ENCODE measurements around the gene TTC34.

Gene TTC34

DNA sequence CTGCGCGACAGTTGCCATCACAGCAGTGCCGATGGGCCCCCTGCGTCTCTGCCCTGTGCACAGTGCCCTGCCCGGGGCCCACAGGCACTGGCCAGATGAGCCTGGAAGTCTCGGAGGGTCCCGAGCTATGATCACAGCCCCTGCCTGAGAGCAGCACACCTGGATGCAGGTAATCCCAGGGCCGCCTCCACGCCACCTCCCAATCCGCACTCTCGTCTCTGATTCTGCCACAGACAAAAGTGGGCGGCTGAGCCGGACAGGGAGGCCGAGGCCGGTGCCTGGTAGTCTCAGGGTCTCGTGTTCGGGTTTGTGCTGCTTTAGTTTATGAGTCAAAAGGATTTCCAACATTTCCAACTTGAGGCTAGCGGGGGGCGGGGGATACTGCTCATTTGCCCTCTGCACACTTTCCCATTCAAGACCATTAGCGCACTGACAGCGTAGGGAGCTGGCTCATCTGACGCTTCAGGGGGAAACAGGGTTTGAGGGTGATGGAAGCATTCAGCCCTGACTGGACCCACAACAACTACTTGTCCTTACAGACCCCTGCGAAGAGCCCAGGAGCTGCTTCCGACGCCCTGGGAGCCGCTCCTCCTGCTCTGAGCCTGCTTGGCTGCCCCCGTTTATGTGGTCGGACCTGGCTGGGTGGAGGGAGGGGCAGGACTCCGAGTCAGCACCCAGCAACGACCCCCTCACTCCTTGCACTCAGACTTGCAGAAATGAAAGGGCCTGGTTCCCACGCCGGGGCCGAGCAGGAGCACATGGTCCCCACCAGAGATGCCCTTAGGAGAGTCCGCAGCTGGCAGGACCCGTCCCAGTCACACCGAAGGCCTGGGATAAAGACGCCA, 1.8 kb upstream of the TTC34 start:
- Histone ChIP-seq H3K4me2 (ENCODE audit: low read length, poor library complexity, severe bottlenecking) (no peak overlapping the region), H2BK12ac (ENCODE audit: low read length in 2 of 2) (no peak overlapping the region), H3K4me1 (ENCODE audit: control insufficient read depth, insufficient read depth, low read depth, low read length) (no peaks in the 10 kb centered on the region), H3K27ac (ENCODE audit: low read length, poor library complexity, severe bottlenecking) (no peak overlapping the region), H4K91ac (ENCODE audit: low read length) (no peak overlapping the region), H3K14ac (ENCODE audit: low read length in 2 of 2) (no peak overlapping the region), H4K8ac (ENCODE audit: low read length) (no peak overlapping the region), H3K79me1 (replicated peaks; ENCODE audit: low read length, poor library complexity, severe bottlenecking) (no peaks in the 10 kb centered on the region), H3K4me3 (ENCODE audit: insufficient read depth in 1 of 2, low read depth in 1 of 2, low read length in 2 of 2) (no peak overlapping the region), H3K4ac (ENCODE audit: low read depth in 1 of 2, low read length in 2 of 2) (no peak overlapping the region), H2BK15ac (ENCODE audit: low read depth, poor library complexity, severe bottlenecking) (no peak overlapping the region), H2AK5ac (ENCODE audit: low read length, severe bottlenecking) (no peak overlapping the region), H3K23ac (ENCODE audit: low read length in 2 of 2) (no peak overlapping the region), H3K9ac (ENCODE audit: low read length) (no peak overlapping the region), H3K27me3 (ENCODE audit: control insufficient read depth in 1 of 2, insufficient read depth in 1 of 2, low read length in 2 of 2) (peaks cover 0 to 11% of the 10 kb centered on the region in 2 experiments), H2BK5ac (ENCODE audit: low read depth, low read length, poor library complexity, severe bottlenecking) (no peak overlapping the region), H3K9me3 (ENCODE audit: control insufficient read depth, low read length) (no peaks in the 10 kb centered on the region), H2BK120ac (ENCODE audit: low read depth, low read length) (no peak overlapping the region), H3K18ac (ENCODE audit: low read depth in 1 of 2, low read length in 2 of 2) (no peak overlapping the region), H3K36me3 (ENCODE audit: control insufficient read depth in 1 of 2, insufficient read depth in 2 of 2, low read depth in 1 of 2, low read length in 2 of 2) (no peaks in the 10 kb centered on the region), H2AFZ (ENCODE audit: low read depth, low read length) (no peak overlapping the region)
- DNase-seq, result no peak
- 85% methylated on average over 36 of the region's 37 CpGs for WGBS

GRCh38 chr1:2802421-2802961, 998 bp upstream of the TTC34 start:
- H3K23ac ChIP-seq (ENCODE audit: low read length in 2 of 2), result no peak overlapping the region
- H3K4me2 ChIP-seq (ENCODE audit: low read length, poor library complexity, severe bottlenecking), result no peak overlapping the region
- no peak overlapping the region for H2AK5ac ChIP-seq (ENCODE audit: low read length, severe bottlenecking)
- WGBS, result 82% methylated on average over 10 of the region's 10 CpGs
- H2BK120ac ChIP-seq (ENCODE audit: low read depth, low read length), result no peak overlapping the region
- no peaks in the 10 kb centered on the region for H3K79me1 ChIP-seq (replicated peaks; ENCODE audit: low read length, poor library complexity, severe bottlenecking)
- no peak overlapping the region for H3K9ac ChIP-seq (ENCODE audit: low read length)
- H3K14ac ChIP-seq (ENCODE audit: low read length in 2 of 2), result no peak overlapping the region
- H3K18ac ChIP-seq (ENCODE audit: low read depth in 1 of 2, low read length in 2 of 2), result no peak overlapping the region
- H3K27me3 ChIP-seq (ENCODE audit: control insufficient read depth in 1 of 2, insufficient read depth in 1 of 2, low read length in 2 of 2), result peaks cover 0 to 11% of the 10 kb centered on the region in 2 experiments
- no peaks in the 10 kb centered on the region for H3K4me1 ChIP-seq (ENCODE audit: control insufficient read depth, insufficient read depth, low read depth, low read length)
- DNase-seq, result no peak
- H3K4ac ChIP-seq (ENCODE audit: low read depth in 1 of 2, low read length in 2 of 2), result no peak overlapping the region
- no peak overlapping the region for H2BK5ac ChIP-seq (ENCODE audit: low read depth, low read length, poor library complexity, severe bottlenecking)
- H2AFZ ChIP-seq (ENCODE audit: low read depth, low read length), result no peak overlapping the region
- no peaks in the 10 kb centered on the region for H3K36me3 ChIP-seq (ENCODE audit: control insufficient read depth in 1 of 2, insufficient read depth in 2 of 2, low read depth in 1 of 2, low read length in 2 of 2)
- H3K9me3 ChIP-seq (ENCODE audit: control insufficient read depth, low read length), result no peaks in the 10 kb centered on the region
- H3K27ac ChIP-seq (ENCODE audit: low read length, poor library complexity, severe bottlenecking), result no peak overlapping the region
- no peak overlapping the region for H2BK15ac ChIP-seq (ENCODE audit: low read depth, poor library complexity, severe bottlenecking)
- H4K8ac ChIP-seq (ENCODE audit: low read length), result no peak overlapping the region
- no peak overlapping the region for H4K91ac ChIP-seq (ENCODE audit: low read length)
- H3K4me3 ChIP-seq (ENCODE audit: insufficient read depth in 1 of 2, low read depth in 1 of 2, low read length in 2 of 2), result no peak overlapping the region
- no peak overlapping the region for H2BK12ac ChIP-seq (ENCODE audit: low read length in 2 of 2)

- Histone ChIP-seq H3K14ac (ENCODE audit: low read length in 2 of 2) (no peak overlapping the region), H2BK120ac (ENCODE audit: low read depth, low read length) (no peak overlapping the region), H3K79me1 (replicated peaks; ENCODE audit: low read length, poor library complexity, severe bottlenecking) (no peaks in the 10 kb centered on the region), H2BK5ac (ENCODE audit: low read depth, low read length, poor library complexity, severe bottlenecking) (no peak overlapping the region), H3K36me3 (ENCODE audit: control insufficient read depth in 1 of 2, insufficient read depth in 2 of 2, low read depth in 1 of 2, low read length in 2 of 2) (no peaks in the 10 kb centered on the region), H3K27me3 (ENCODE audit: control insufficient read depth in 1 of 2, insufficient read depth in 1 of 2, low read length in 2 of 2) (peaks cover 0 to 8% of the 10 kb centered on the region in 2 experiments), H3K9ac (ENCODE audit: low read length) (no peak overlapping the region), H2BK15ac (ENCODE audit: low read depth, poor library complexity, severe bottlenecking) (no peak overlapping the region), H3K9me3 (ENCODE audit: control insufficient read depth, low read length) (no peaks in the 10 kb centered on the region), H3K4me1 (ENCODE audit: control insufficient read depth, insufficient read depth, low read depth, low read length) (no peaks in the 10 kb centered on the region), H3K4ac (ENCODE audit: low read depth in 1 of 2, low read length in 2 of 2) (no peak overlapping the region), H2AK5ac (ENCODE audit: low read length, severe bottlenecking) (no peak overlapping the region), H2AFZ (ENCODE audit: low read depth, low read length) (no peak overlapping the region), H3K4me2 (ENCODE audit: low read length, poor library complexity, severe bottlenecking) (no peak overlapping the region), H3K27ac (ENCODE audit: low read length, poor library complexity, severe bottlenecking) (no peak overlapping the region), H3K4me3 (ENCODE audit: insufficient read depth in 1 of 2, low read depth in 1 of 2, low read length in 2 of 2) (no peak overlapping the region), H3K18ac (ENCODE audit: low read depth in 1 of 2, low read length in 2 of 2) (no peak overlapping the region), H4K91ac (ENCODE audit: low read length) (no peak overlapping the region), H4K8ac (ENCODE audit: low read length) (no peak overlapping the region), H2BK12ac (ENCODE audit: low read length in 2 of 2) (no peak overlapping the region), H3K23ac (ENCODE audit: low read length in 2 of 2) (no peak overlapping the region)
- no peak for DNase-seq
- 76% methylated on average over 7 of the region's 11 CpGs for WGBS
Measured at GRCh38 chr1:2801046-2801445, 447 bp downstream of the TTC34 start.

DNA sequence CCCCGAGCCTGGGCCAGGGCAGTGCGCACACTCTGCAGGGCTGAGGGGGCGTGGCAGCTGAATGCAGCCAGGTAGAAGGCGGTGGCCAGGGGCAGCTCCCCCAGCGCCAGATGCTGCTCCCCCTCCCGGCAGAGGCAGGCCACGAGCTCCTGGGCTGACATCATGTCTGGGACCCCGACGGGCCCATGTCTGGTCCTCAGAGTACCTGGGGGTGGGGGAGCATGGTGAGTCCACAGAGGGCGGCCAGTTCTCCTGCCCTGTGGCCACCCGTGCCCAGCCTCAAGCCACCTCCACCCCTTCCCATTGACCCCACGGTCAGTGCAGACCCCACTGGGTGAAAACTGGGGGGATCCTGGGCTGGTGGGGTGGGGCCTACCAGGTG, 838 bp downstream of the TTC34 start:
- WGBS, result 78% methylated on average over 8 of the region's 12 CpGs
- H3K9me3 ChIP-seq (ENCODE audit: control insufficient read depth, low read length), result peaks cover 1% of the 10 kb centered on the region
- no peak for DNase-seq
- H3K4me1 ChIP-seq (ENCODE audit: control insufficient read depth, insufficient read depth, low read depth, low read length), result no peaks in the 10 kb centered on the region
- no peak overlapping the region for H3K4me3 ChIP-seq (ENCODE audit: insufficient read depth in 1 of 2, low read depth in 1 of 2, low read length in 2 of 2)
- no peak overlapping the region for H4K91ac ChIP-seq (ENCODE audit: low read length)
- no peak overlapping the region for H4K8ac ChIP-seq (ENCODE audit: low read length)
- H3K9ac ChIP-seq (ENCODE audit: low read length), result no peak overlapping the region
- H3K4ac ChIP-seq (ENCODE audit: low read depth in 1 of 2, low read length in 2 of 2), result no peak overlapping the region
- no peaks in the 10 kb centered on the region for H3K36me3 ChIP-seq (ENCODE audit: control insufficient read depth in 1 of 2, insufficient read depth in 2 of 2, low read depth in 1 of 2, low read length in 2 of 2)
- H2BK120ac ChIP-seq (ENCODE audit: low read depth, low read length), result no peak overlapping the region
- H2AK5ac ChIP-seq (ENCODE audit: low read length, severe bottlenecking), result no peak overlapping the region
- H2BK5ac ChIP-seq (ENCODE audit: low read depth, low read length, poor library complexity, severe bottlenecking), result no peak overlapping the region
- no peak overlapping the region for H3K14ac ChIP-seq (ENCODE audit: low read length in 2 of 2)
- no peak overlapping the region for H3K23ac ChIP-seq (ENCODE audit: low read length in 2 of 2)
- peaks cover 0 to 6% of the 10 kb centered on the region in 2 experiments for H3K27me3 ChIP-seq (ENCODE audit: control insufficient read depth in 1 of 2, insufficient read depth in 1 of 2, low read length in 2 of 2)
- H2AFZ ChIP-seq (ENCODE audit: low read depth, low read length), result no peak overlapping the region
- no peak overlapping the region for H3K18ac ChIP-seq (ENCODE audit: low read depth in 1 of 2, low read length in 2 of 2)
- H2BK15ac ChIP-seq (ENCODE audit: low read depth, poor library complexity, severe bottlenecking), result no peak overlapping the region
- H2BK12ac ChIP-seq (ENCODE audit: low read length in 2 of 2), result no peak overlapping the region
- no peak overlapping the region for H3K4me2 ChIP-seq (ENCODE audit: low read length, poor library complexity, severe bottlenecking)
- H3K79me1 ChIP-seq (replicated peaks; ENCODE audit: low read length, poor library complexity, severe bottlenecking), result no peaks in the 10 kb centered on the region
- no peak overlapping the region for H3K27ac ChIP-seq (ENCODE audit: low read length, poor library complexity, severe bottlenecking)

All from mesenchymal stem cell (in vitro differentiated cells and primary cell).